NB4 (cell line): Measurements from ENCODE around the gene SAE1.

Experiments used
- DNase-seq: peaks from one replicate; pipeline ENCODE4 v3.0.0; 2010; ENCODE audit warnings: low read depth
- H3K4me3 ChIP-seq: one replicate; pipeline ENCODE4 v1.5.1; 2011; ENCODE audit warnings: mild to moderate bottlenecking, low read depth, low read length, moderate library complexity
- MYC ChIP-seq: IDR thresholded peaks from 2 replicates; pipeline ENCODE4 v1.6.1; 2011; ENCODE audit warnings: low read depth, low read length
- POLR2A ChIP-seq: IDR thresholded peaks from 2 replicates; pipeline ENCODE4 v1.6.1; 2011; ENCODE audit warnings: mild to moderate bottlenecking; ENCODE audit not compliant: insufficient read length; ENCODE audit errors: extremely low read depth
- TF ChIP-seq, protein P1 (sequence below): IDR thresholded peaks from 2 replicates; pipeline ENCODE4 v1.6.1; 2011; ENCODE audit warnings: low read depth, low read length
- TF ChIP-seq, protein P2 (sequence below): IDR thresholded peaks from one replicate; pipeline ENCODE4 v1.5.1; 2012; ENCODE audit warnings: low read depth, low read length

Gene SAE1

DNA sequence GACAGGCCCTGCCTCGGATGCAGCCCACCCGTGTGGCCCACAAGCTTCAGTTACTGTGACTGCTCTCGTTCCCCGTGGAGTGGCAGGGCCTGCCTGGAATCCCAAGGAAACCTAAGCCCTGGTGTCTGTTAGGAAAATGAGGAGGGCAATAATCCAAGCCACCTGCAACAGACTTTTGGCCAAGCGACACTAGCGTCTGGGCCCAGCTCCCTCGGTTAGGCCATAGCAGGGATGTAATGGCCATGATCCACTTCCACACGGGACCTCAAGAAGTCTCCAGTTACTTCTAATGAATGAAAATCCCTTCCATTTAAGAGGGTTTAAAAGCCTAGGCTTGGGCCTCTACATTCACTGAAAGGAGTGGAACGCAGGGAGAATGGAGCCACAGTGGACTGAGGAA, 26.0 kb upstream of the SAE1 start:
- TF ChIP-seq MYC (no peak), POLR2A (no peak)
- TF ChIP-seq, protein P1, sequence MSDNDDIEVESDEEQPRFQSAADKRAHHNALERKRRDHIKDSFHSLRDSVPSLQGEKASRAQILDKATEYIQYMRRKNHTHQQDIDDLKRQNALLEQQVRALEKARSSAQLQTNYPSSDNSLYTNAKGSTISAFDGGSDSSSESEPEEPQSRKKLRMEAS: no peak
- TF ChIP-seq, protein P2, sequence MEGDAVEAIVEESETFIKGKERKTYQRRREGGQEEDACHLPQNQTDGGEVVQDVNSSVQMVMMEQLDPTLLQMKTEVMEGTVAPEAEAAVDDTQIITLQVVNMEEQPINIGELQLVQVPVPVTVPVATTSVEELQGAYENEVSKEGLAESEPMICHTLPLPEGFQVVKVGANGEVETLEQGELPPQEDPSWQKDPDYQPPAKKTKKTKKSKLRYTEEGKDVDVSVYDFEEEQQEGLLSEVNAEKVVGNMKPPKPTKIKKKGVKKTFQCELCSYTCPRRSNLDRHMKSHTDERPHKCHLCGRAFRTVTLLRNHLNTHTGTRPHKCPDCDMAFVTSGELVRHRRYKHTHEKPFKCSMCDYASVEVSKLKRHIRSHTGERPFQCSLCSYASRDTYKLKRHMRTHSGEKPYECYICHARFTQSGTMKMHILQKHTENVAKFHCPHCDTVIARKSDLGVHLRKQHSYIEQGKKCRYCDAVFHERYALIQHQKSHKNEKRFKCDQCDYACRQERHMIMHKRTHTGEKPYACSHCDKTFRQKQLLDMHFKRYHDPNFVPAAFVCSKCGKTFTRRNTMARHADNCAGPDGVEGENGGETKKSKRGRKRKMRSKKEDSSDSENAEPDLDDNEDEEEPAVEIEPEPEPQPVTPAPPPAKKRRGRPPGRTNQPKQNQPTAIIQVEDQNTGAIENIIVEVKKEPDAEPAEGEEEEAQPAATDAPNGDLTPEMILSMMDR: no peak

DNA sequence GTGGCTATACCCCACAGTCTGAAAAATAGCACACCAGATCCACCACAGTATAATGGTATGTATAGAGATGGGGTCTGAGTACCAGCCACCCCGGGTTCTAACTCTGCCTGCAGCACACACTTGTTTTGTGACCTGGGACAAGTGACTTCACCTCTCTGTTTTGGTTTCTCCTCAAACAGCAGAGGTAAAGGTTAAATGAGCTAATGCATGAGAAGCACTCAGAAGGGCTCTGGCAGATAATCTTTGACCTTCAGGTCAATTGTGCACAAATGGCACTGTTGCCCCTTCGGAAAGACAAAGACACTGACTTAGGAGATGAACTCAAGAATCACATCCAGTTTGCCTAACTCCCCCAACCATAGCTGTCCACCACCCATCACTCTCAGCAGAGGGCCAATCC, 24.8 kb upstream of the SAE1 start:
- TF ChIP-seq, protein P1: no peak
- no peak for TF ChIP-seq MYC
- TF ChIP-seq, protein P2: no peak
- TF ChIP-seq POLR2A: no peak
- H3K4me3 ChIP-seq: no peak overlapping the region
- DNase-seq: no peak

More for the DNA sequence above, 26.0 kb upstream of the SAE1 start:
- no peak for DNase-seq
- H3K4me3 ChIP-seq: no peak overlapping the region

DNA sequence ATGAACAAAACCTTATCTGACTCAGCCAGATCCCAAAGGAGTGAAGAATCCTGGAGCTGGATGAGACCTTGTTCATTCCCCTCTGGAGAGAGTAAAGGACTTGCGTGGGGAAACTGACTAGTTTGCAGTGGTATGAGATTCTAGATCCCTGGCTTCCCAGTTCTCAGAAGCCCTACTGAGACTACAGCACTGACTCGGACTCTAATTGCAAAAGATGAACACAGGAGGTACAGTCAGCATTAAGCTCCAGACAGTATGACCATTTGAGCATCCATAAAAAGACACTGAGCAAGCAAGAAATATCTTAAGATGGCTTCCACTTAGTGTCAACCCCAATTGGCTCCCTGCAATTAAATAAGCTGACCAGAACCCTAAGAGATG, 23.8 kb upstream of the SAE1 start:
- TF ChIP-seq MYC (no peak), POLR2A (no peak)
- TF ChIP-seq, protein P1: no peak
- TF ChIP-seq, protein P2: no peak
- DNase-seq: peak; percentile 53
- H3K4me3 ChIP-seq: no peak overlapping the region

DNA sequence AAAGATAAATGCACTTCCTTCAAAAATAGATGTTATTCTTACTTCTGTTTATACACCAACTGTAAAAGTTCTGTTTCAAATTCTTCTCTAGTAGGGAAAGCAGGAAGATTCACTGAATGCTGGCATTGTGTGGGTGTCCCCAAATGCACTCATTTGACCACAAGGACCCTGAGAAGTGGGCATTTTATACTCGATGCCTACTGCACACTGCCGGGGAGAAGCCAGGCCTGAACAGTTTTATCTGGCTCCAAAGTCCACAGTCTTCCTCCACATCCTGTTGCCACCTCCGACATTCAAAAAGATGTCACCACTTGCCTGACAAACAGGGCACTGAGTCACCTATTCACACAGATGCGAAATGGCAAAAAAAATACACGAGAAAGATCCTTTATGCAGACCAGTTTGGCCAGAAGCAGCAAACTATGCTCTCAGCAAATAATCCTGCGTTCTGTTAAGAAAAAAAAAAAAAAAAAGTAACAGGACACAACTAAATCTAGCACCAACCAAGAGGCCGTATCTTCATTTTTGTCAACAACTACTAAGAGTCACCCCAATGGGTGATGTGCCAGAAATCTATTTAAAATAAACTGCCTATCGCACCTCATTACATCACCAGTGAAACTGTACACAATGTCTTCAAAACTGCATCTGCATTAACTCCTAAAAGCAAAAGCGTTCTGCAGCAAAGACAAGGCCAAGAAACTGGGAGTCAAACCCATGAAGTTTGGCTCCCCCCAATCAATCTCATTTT, 23.3 kb upstream of the SAE1 start:
- no peak overlapping the region for H3K4me3 ChIP-seq
- peak; percentile 72 for DNase-seq
- TF ChIP-seq, protein P2: no peak
- TF ChIP-seq MYC: no peak
- TF ChIP-seq, protein P1: no peak
- TF ChIP-seq POLR2A: no peak

DNA sequence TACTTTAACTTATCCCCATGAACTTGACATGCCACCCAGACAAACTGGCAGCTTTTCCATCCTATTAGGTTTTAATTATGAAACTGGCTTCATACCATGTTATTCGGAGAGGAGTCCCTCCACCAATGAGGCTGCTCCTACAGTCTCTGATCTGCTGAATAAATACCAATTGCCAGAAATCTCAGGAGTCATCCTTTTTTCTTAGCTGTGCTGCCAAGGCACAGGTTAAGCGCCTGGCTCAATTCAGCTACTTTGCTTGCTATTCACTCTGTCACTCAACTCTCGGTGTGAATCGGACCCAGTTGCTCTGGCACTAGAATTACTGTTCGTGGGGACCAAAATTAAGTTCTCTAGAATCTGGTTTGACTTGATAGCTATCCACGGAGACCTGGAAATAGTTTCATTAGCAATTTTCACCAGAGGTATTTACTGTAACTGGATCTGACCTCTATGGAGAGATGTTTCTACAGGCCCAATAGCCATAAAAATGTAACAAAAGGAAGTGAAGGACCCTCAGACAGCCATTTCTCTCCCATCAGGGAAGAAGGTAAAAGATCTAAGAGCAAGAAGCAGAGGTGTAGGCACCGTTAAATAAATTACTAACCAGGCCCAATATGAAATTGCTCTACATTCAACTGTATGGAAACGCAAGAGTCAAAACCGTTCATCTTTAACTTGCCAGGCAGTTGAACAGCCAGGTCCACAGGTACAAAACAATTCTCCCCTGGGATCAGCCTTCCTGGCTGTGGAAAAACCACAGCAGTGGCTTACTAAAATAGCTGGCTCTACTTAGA, 22.5 kb upstream of the SAE1 start:
- H3K4me3 ChIP-seq: no peak overlapping the region
- peak; percentile 40 for DNase-seq
- TF ChIP-seq MYC (no peak), POLR2A (no peak)
- TF ChIP-seq, protein P1: no peak
- TF ChIP-seq, protein P2: no peak

DNA sequence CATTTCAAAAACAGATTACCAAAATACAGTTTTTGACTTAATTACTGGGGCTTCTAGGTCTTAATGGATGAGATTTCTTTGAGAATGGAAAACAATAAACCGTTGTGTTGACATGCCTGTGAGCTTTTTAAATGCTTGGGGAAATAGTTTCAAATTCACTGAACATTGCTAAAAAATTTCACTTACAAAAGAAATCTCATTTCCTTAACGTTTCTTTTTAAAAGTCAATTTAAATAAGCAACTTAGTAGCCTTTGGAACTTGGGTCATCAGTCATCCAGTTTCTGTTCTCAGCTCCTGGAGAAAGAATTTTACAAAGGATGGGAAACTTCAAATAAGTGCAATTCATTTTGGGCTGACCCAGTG, 21.5 kb upstream of the SAE1 start:
- H3K4me3 ChIP-seq: peak overlapping the region; percentile 77

More for the DNA sequence above, 21.5 kb upstream of the SAE1 start:
- TF ChIP-seq MYC (no peak), POLR2A (no peak)
- TF ChIP-seq, protein P1: no peak
- TF ChIP-seq, protein P2: no peak
- no peak for DNase-seq
